Right hindlimb (tissue), 1 donor: Measurements from ENCODE around the gene PMF1.
"Not testable (repeated sequence)": the region's sequence is repeated elsewhere in the genome, so short reads cannot be mapped to it uniquely, and the experiment has no call there.

ENCODE experiments used
- DNase-seq: peaks from one replicate; pipeline ENCODE4 v3.0.0-alpha.2; 2018

Gene PMF1

GRCh38 chr1:156198831-156199349 is 13.9 kb upstream of the PMF1 start:
- DNase-seq: no peak

DNA sequence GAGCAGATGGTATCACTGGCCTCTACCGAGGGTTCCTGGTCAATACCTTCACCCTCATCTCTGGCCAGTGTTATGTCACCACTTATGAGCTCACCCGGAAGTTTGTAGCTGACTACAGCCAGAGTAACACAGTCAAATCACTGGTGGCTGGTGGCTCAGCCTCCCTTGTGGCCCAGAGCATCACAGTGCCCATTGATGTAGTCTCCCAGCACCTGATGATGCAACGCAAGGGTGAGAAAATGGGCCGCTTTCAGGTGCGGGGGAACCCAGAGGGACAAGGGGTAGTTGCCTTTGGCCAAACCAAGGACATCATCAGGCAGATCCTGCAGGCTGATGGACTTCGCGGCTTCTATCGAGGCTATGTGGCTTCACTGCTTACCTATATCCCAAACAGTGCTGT is 12.8 kb upstream of the PMF1 start:
- DNase-seq: no peak

DNA sequence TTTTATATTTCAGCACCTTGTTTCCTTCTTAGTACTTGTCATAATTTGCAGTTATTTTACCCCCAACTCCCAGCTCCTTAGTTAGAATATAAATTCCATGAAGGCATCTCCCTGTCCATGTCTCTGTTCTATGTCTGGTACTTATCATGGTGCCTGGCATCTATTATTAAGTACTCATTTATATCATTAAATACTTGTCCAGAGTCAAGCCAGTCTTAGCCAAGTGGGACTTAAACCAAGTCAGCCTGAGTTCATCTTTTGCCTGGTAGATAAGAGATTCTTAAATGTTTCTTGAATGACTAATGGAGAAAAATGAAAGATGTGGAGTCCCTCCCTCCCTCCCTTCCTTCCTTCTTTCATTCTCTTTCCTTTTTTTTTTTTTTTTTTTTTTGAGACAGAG is 9.5 kb upstream of the PMF1 start:
- DNase-seq: no peak

DNA sequence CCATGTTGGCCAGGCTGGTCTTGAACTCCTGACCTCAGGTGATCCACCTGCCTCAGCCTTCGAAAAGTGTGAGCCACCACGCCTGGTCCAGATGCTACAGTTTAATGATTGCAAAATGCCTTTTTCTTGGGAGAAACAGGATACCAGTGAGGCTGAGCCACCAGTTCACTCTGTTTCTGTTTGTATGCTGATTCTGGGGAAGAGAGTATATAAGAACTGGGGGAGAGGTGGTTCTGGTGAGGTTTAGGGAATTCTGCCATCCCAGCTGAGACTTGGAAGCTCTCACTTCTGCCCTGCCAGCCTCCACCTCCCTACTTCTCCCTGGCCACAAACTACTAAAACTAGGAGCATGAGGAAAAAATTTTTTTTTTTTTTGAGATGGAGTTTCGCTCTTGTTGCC is 8.1 kb upstream of the PMF1 start:
- DNase-seq: no peak

GRCh38 chr1:156211243-156211642 is 1.6 kb upstream of the PMF1 start:
- DNase-seq: no peak

DNA sequence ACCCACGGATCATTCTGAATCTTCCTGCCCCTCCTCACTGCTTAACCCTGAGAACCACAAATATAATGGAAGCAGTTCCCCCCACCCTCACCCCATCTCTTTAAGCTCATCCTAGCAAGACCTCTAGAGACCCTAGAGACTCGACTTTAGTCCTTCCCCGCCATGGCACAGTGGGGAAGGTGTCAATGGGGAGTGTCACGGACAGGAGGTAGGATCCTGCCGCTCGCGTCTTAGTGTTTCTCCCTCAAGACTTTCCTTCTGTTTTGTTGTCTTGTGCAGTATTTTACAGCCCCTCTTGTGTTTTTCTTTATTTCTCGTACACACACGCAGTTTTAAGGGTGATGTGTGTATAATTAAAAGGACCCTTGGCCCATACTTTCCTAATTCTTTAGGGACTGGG is 677 bp upstream of the PMF1 start:
- no peak for DNase-seq

DNA sequence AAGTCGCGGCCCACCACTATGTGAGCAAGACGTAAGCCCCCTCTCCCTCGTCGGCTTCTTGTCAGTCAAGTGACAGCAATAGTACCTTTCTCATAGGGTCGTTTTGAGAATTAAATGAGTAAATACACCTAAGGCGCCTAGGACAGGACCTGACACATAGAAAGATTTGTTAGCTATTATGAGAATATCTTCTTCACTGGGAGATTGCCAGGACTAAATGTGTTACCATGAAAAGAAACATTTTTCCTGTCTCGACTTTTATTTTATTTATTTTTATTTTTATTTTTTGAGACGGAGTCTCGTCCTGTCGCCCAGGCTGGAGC is 798 bp downstream of the PMF1 start:
- DNase-seq: no peak

DNA sequence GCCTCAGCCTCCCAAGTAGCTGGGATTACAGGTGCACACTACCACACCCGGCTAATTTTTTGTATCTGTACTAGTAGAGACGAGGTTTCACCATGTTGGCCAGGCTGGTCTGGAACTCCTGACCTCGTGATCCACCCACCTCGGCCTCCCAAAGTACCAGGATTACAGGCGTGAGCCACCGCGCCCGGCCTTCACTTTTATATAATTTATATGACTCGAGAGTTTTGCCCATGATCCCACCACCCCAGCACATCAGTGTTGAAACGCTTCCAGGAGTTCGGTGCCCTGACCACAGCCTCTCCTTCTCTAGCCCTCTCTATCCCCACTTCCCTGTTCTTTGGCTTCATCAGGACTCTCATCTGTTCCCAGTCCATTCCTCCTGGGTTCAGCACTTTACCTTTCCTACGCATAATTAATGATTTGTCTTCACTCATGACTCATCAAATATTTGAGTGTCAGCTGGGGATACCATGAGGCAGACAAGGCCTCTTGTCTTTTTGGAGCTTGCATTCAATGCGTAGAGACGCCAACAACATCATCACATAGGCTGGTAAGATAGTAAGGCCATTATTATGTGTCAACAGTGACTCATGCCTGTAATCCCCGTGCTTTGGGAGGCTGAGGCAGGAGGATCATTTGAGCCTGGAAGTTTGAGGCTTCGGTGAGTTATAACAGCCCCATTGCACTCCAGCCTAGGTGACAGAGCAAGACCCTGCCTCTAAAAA is 1.4 kb downstream of the PMF1 start:
- no peak for DNase-seq

DNA sequence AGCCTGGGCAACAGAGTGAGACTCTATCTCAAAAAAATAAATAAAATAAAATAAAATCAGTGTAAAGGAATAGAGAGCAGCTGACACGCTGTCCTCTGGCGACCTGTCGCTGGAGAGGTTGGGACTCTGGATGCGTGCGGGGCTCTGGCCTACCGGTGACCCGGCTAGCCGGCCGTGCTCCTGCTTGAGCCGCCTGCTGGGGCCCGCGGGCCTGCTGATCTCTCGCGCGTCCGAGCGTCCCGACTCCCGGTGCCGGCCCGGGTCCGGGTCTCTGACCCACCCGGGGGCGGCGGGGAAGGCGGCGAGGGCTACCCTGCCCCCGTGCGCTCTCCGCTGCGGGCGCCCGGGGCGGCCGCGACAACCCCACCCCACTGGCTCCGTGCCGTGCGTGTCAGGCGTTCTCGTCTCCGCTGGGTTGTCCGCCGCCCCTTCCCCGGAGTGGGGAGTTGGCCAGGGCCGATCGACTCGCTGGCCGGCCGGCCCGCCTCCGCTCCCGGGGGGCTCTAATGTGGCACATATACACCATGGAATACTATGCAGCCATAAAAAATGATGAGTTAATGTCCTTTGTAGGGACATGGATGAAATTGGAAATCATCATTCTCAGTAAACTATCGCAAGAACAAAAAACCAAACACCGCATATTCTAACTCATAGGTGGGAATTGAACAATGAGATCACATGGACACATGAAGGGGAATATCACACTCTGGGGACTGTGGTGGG is 3.7 kb downstream of the PMF1 start:
- not testable (repeated sequence) for DNase-seq

- DNase-seq: no peak
Measured at GRCh38 chr1:156217871-156218270, 5.1 kb downstream of the PMF1 start.

- no peak for DNase-seq
Measured at GRCh38 chr1:156220226-156220625, 7.4 kb downstream of the PMF1 start.

DNA sequence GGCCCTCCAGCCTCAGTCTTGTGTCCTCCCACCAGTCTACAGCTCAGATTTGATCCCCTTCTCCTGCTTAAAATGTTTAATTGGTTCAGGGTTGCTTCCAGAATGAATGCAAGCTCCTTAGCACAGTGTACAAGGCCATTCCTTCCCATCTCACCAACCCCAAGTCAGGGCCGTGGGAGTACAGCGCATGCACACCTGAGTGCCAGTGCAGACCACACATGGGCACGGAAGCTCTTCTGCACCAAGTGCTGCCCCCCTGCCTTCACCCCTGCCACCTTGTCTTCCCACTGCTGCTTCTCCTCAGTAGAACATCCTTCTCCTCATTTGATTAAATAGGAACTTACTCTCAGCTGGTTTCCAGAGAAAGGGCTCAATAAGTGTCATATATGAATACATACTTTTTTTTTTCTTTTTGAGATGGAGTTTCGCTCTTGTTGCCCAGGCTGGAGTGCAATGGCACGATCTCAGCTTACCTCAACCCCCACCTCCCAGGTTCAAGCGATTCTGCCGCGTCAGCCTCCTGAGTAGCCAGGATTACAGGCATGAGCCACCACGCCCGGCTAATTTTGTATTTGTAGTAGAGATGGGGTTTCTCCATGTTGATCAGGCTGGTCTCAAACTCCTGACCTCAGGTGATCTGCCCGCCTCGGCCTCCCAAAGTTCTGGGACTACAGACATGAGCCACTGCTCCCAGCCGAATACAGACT is 9.3 kb downstream of the PMF1 start:
- DNase-seq: no peak

- no peak for DNase-seq
Measured at GRCh38 chr1:156225677-156226014, 12.8 kb downstream of the PMF1 start.

DNA sequence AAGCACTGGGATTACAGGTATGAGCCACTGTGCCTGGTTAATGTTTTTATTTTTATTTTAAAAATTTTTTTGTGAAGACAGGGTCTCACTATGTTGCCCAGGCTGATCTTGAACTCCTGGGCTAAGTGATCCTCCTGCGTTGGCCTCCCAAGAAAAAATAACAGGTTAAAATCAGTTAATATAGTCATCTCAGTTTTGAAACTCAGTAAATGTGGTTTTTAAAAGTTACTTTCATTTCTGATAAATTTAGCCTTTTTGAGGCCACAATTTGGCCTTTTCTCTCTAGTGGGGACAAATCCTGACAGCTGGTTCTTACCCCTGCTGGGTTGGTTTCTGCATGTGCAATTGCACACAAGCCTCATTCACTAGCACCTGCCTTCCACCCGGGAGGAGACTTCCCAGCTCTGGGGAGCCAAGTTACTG is 13.3 kb downstream of the PMF1 start:
- DNase-seq: no peak

DNA sequence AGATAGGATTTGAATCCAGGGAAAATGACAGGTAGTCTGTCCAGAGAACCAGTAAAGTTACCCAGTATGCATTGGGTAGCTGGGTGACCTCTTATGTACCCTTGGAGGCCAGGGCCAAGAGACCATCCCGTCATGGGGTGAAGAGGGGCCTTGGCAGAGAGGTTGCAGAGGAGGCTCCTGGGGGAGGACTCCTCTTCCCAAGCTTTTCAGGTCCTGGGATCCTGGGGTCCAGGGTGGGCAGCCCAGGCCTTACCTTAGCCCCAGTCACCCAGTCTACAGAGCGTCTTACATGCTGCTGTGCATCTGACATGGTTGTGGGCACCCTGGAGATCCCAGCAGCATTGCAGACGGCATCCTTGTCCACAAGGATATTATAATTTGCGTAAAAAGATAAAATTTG is 14.0 kb downstream of the PMF1 start:
- DNase-seq: no peak

DNA sequence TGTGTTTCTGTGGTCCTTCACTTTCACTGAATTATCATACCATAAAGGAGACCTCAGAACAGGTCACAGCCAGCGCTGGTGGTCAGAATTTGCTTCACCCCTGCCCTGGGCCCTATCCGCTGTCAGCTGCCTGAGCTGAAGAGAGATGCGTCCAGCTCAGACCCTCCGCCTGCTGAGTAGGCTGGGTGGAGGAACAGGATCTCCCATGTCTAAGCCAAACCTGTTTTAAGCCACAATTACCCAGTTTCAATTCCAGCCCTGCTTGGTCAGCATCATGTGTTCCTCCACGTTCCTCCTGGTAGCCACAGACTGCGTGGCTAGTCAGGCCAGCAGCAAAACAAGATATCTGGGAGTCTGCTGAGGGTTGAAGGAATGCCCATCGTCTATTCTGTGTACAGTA is 15.7 kb downstream of the PMF1 start:
- DNase-seq: peak; percentile 16

DNA sequence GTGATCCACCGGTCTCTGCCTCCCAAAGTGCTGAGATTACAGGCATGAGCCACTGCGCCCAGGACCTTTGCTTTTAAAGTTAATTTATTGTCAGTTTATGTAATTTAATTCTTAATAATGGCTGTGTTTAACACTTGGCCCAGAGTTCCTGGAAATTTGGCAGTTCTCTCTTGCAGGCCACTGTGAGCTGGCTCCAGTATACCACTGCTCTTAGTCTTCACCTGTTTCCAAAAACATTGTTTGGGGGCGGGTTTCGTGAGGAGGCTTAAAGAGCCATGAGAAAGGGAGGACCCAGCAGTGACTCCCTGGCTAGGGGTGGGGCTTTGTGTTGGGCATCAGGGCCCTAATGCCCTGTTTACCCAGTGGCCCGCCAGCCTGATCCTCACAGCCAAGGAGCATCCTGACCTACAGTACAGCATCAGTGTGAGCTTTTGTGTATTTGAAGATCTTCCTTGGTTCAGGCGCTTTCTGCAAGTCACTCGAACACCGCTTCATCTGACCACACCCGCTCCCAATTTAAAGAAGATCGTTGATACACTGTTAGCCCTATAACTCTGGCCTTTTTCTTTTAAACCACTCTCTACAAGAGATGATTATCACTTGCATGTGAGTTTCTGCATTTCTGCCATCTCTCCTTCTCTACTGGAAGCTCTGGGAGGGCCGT is 17.1 kb downstream of the PMF1 start:
- peak; percentile 20 for DNase-seq

DNA sequence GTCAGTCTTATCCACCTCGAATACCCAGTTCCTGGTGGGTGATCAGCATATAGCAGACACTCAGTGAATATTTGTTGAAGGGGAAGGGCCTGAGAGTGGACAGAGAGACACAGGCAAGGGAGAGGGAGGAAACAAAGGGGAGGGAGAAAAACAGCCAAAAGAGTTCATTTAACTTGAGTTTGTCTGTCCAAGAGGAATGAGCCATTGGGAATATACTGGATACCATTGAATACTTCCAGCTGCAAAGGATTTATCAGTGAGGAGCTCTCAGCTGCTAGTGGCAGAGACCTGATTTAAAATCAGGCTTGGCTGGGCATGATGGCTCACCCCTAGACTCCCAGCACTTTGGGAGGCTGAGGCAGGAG is 17.6 kb downstream of the PMF1 start:
- DNase-seq: peak; percentile 21

DNA sequence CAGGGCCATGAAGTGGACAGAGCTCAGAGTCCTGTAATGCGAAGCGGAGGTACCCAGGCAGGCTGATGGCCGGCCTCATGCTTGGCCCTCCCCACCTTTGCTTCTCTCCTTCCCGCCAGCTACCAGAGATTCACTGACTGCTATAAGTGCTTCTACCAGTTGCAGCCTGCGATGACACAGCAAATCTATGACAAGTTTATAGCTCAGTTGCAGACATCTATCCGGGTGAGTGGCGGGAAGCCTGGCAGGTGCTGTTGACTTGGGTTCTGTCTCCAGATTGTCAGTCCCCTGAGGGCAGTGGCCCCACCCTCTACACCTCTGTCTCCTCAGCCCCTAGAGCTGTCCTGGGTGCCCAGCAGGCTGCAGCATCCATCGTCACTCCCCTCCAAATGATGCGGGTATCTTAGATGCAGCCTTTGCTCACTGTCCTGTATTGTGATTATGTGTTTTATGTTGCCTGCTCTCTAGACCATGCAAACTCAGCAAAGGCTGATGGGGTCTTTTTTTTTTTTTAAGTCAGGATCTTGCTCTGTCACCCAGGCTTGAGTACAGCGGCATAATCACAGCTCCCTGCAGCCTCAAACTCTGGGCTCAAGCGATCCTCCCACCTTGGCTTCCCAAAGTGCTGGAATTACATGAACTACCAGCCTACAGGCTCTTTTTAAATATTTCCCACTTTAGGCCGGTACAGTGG is 19.5 kb downstream of the PMF1 start:
- no peak for DNase-seq

DNA sequence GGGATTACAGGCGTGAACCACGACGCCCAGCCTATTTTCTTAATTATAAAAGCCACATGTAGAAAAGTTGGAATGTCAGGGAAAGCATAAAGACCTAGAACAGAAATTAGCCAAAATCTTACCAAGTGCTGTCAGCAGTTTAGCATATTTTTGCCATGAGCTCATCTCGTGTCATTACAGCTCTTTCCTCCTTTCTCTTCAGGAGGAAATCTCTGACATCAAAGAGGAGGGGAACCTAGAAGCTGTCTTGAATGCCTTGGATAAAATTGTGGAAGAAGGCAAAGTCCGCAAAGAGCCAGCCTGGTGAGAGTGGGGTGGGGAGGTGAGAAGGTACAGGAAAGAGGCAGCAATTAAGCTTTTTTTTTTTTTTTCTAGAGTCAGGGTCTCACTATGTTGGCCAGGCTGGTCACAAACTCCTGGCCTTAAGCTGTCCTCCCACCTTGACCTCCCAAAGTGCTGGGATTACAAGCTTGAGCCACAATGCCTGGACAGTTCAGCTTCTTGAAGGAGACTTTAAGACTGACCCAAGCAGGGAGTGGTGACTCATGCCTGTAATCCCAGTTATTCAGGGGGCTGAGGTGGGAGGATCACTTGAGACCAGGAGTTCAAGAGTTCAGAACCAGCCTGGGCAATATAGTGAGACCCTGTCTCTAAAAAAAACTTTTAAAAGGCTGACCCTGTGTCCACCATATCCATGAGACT is 20.8 kb downstream of the PMF1 start:
- DNase-seq: no peak

GRCh38 chr1:156236164-156236563 is 23.4 kb downstream of the PMF1 start:
- DNase-seq: no peak

DNA sequence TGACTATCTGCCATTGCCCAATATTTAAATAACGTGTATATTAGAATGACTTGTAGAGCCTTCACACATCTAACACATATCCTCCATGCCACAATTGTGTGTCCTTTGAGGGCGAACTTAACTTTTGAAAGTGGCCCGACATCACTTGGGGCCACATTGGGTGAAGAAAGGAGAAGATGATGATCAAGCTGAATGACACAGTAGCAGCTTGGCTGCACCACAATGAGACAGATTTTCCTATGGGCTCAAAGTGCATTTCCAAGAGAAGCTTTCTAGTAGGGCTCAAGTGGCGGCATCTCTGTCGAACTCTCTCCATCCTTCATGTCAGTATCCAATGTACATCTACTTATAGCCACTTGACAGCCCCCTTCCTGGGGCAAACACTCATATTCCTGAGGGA is 25.4 kb downstream of the PMF1 start:
- DNase-seq: no peak
